SK-N-SH (cell line): Measurements from ENCODE around the gene GLMP. TPM values are rescaled to one million over a fixed set of nuclear protein-coding genes. Genes with fewer than 3 reads are reported as not detected.

Experiments used
- CTCF ChIA-PET: fragments of 300-600, 350-600 bp; formaldehyde crosslinking; extraction: SDS; loops from one replicate; lab custom pipeline; 2021; lab: Yijun Ruan, JAX
- POLR2A ChIA-PET: fragments of 350-600 bp; sonication (Branson Sonifier 250); formaldehyde crosslinking; extraction: SDS; loops from one replicate; lab custom pipeline; 2020; ENCODE audit warnings: antibody characterized with exemption, inconsistent platforms; lab: Yijun Ruan, JAX
- DNase-seq: peaks from one replicate; pipeline ENCODE4 v3.0.0; 2012
- H2AFZ ChIP-seq: fragments of 200-600 bp; sonication (generic); 2 replicates; pipeline ENCODE4 v1.8.1; 2016; ENCODE audit warnings: antibody characterized with exemption, mild to moderate bottlenecking, low read depth
- H3F3A ChIP-seq: fragments of 200-600 bp; sonication (generic); replicated peaks from 2 replicates; pipeline ENCODE3; 2016; ENCODE audit warnings: antibody characterized with exemption, mild to moderate bottlenecking; ENCODE audit not compliant: insufficient read depth
- H3K27ac ChIP-seq, 2 experiments: fragments of 200-500 bp in 1 of 2; fragments of 200-600 bp in 1 of 2; sonication (Bioruptor generic) in 1 of 2; sonication (generic), shearing (Covaris generic) in 1 of 2; 2 replicates each; pipeline versions ENCODE4 v1.5.1 to v1.6.1; 2014 to 2016; ENCODE audit warnings: low read depth in 2 of 2, inconsistent platforms in 1 of 2, low read length in 1 of 2, mild to moderate bottlenecking in 1 of 2, mixed read lengths in 1 of 2
- H3K27me3 ChIP-seq: fragments of 200-600 bp; sonication (generic), shearing (Covaris generic); 2 replicates; pipeline ENCODE4 v1.6.1; 2016; ENCODE audit warnings: mixed run types; ENCODE audit not compliant: insufficient read depth
- H3K36me3 ChIP-seq, 2 experiments: fragments of 200-500 bp in 1 of 2; fragments of 200-600 bp in 1 of 2; sonication (Bioruptor generic) in 1 of 2; sonication (generic) in 1 of 2; replicated peaks in 1 of 2; 2 replicates each; pipeline versions ENCODE3 to v1.5.1; 2014 to 2016; ENCODE audit warnings: low read length in 1 of 2, mild to moderate bottlenecking in 1 of 2; ENCODE audit not compliant: insufficient read depth in 2 of 2, control insufficient read depth in 1 of 2
- H3K4me1 ChIP-seq, 2 experiments: fragments of 200-500 bp in 1 of 2; fragments of 200-600 bp in 1 of 2; sonication (Bioruptor generic) in 1 of 2; sonication (generic), shearing (Covaris generic) in 1 of 2; 2 replicates each; pipeline versions ENCODE4 v1.5.1 to v1.6.1; 2014 to 2016; ENCODE audit warnings: low read depth in 1 of 2, low read length in 1 of 2, mixed run types in 1 of 2; ENCODE audit not compliant: insufficient read depth in 2 of 2, control insufficient read depth in 1 of 2
- H3K4me2 ChIP-seq: fragments of 200-600 bp; sonication (generic), shearing (Covaris generic); 2 replicates; pipeline ENCODE4 v1.6.1; 2017; ENCODE audit warnings: mixed run types
- H3K4me3 ChIP-seq, 2 experiments: fragments of 200-500 bp in 1 of 2; fragments of 200-600 bp in 1 of 2; sonication (Bioruptor generic) in 1 of 2; sonication (generic), shearing (Covaris generic) in 1 of 2; 2 replicates each; pipeline versions ENCODE4 v1.5.1 to v1.8.1; 2014 to 2016; ENCODE audit warnings: low read depth in 2 of 2, inconsistent platforms in 1 of 2, low read length in 1 of 2, mild to moderate bottlenecking in 1 of 2, mixed read lengths in 1 of 2, moderate library complexity in 1 of 2
- H3K79me2 ChIP-seq: fragments of 200-600 bp; sonication (generic); 2 replicates; pipeline ENCODE4 v1.8.1; 2017; ENCODE audit warnings: mild to moderate bottlenecking; ENCODE audit not compliant: insufficient read depth
- H3K9ac ChIP-seq: fragments of 200-600 bp; sonication (generic); 2 replicates; pipeline ENCODE4 v1.6.1; 2017; ENCODE audit warnings: mixed run types
- H3K9me2 ChIP-seq: fragments of 200-600 bp; sonication (generic); 2 replicates; pipeline ENCODE4 v1.6.1; 2017; ENCODE audit warnings: mixed run types
- H3K9me3 ChIP-seq: fragments of 200-600 bp; sonication (generic); 2 replicates; pipeline ENCODE4 v1.6.1; 2017; ENCODE audit warnings: mixed run types, mild to moderate bottlenecking, moderate library complexity
- H4K20me1 ChIP-seq: fragments of 200-600 bp; sonication (generic); 2 replicates; pipeline ENCODE4 v1.6.1; 2017; ENCODE audit warnings: mild to moderate bottlenecking, mixed run types; ENCODE audit not compliant: insufficient read depth
- ELF1 ChIP-seq: IDR thresholded peaks from 2 replicates; pipeline ENCODE4 v1.4.0; 2012
- GABPA ChIP-seq: IDR thresholded peaks from 2 replicates; pipeline ENCODE4 v1.4.0; 2012; ENCODE audit warnings: low read depth, mild to moderate bottlenecking
- GATA2 ChIP-seq: sonication (generic); formaldehyde crosslinking; IDR thresholded peaks from 2 replicates; pipeline ENCODE4 v1.5.0; 2020; ENCODE audit warnings: mild to moderate bottlenecking, missing genetic modification reagents
- JUND ChIP-seq: IDR thresholded peaks from 2 replicates; pipeline ENCODE4 v1.4.0; 2012
- MAX ChIP-seq: IDR thresholded peaks from 2 replicates; pipeline ENCODE4 v1.4.0; 2012; ENCODE audit warnings: low read depth
- MEF2A ChIP-seq: IDR thresholded peaks from 2 replicates; pipeline ENCODE4 v1.4.0; 2012; ENCODE audit warnings: low read depth, borderline replicate concordance
- MXI1 ChIP-seq: IDR thresholded peaks from 2 replicates; pipeline ENCODE4 v1.6.1; 2012; ENCODE audit warnings: mild to moderate bottlenecking, low read depth, low read length, improper control_type of control experiment
- NRF1 ChIP-seq: IDR thresholded peaks from 2 replicates; pipeline ENCODE4 v1.6.1; 2012; ENCODE audit warnings: low read depth, mild to moderate bottlenecking, low read length
- RAD21 ChIP-seq: IDR thresholded peaks from 2 replicates; pipeline ENCODE4 v1.6.1; 2012; ENCODE audit warnings: mild to moderate bottlenecking, low read length
- RCOR1 ChIP-seq: fragments of 150-350 bp; IDR thresholded peaks from 2 replicates; pipeline ENCODE4 v1.6.1; 2017; ENCODE audit warnings: antibody characterized with exemption, low read length
- REST ChIP-seq: IDR thresholded peaks from 2 replicates; pipeline ENCODE4 v1.6.1; 2012; ENCODE audit warnings: mild to moderate bottlenecking, low read depth, low read length, moderate library complexity
- RFX5 ChIP-seq: IDR thresholded peaks from 2 replicates; pipeline ENCODE4 v1.6.1; 2012; ENCODE audit warnings: mild to moderate bottlenecking, improper control_type of control experiment, low read length
- RXRA ChIP-seq: IDR thresholded peaks from 2 replicates; pipeline ENCODE4 v1.4.0; 2012; ENCODE audit warnings: low read depth, mild to moderate bottlenecking, borderline replicate concordance
- SMC3 ChIP-seq: IDR thresholded peaks from 2 replicates; pipeline ENCODE4 v1.6.1; 2012; ENCODE audit warnings: low read depth, low read length, improper control_type of control experiment
- TAF1 ChIP-seq: IDR thresholded peaks from 2 replicates; pipeline ENCODE4 v1.6.1; 2012; ENCODE audit warnings: low read depth, mild to moderate bottlenecking, low read length, moderate library complexity, borderline replicate concordance
- TCF12 ChIP-seq: IDR thresholded peaks from 2 replicates; pipeline ENCODE4 v1.4.0; 2012
- USF1 ChIP-seq: IDR thresholded peaks from 2 replicates; pipeline ENCODE4 v1.4.0; 2012; ENCODE audit warnings: low read depth, borderline replicate concordance
- ZBTB33 ChIP-seq: IDR thresholded peaks from 2 replicates; pipeline ENCODE4 v1.4.0; 2012; ENCODE audit warnings: low read depth, borderline replicate concordance
- WGBS: methylation state at CpG from one replicate; pipeline ENCODE4 v1.1.6; 2017; ENCODE audit warnings: low lambda C conversion rate; 5-methylcytosine and 5-hydroxymethylcytosine counted together
- polyA plus RNA-seq, 3 experiments: library from polyadenylated mRNA; depleted of rRNA; stranded (reverse); fragments of >200 nt; gene quantifications; 2 replicates each; pipeline ENCODE4 v1.2.3, GENCODE V29; 2012

Gene GLMP
- polyA plus RNA-seq, 1 of the 3 experiments (the other 2 are of a cell fraction): 41.7 TPM

GRCh38 chr1:156291226-156292061, 4.0 kb downstream of the GLMP start:
- Histone ChIP-seq H3K79me2 (peaks cover 18% of the 10 kb centered on the region), H3F3A (peaks cover 11% of the 10 kb centered on the region), H3K4me3 (peak overlapping the region; percentile 35 to 40; a peak in 3 of 4 replicates), H3K27me3 (no peaks in the 10 kb centered on the region), H3K27ac (peak overlapping the region; percentile 36 to 45; a peak in 2 of 4 replicates), H3K9ac (peak overlapping the region; percentile 44; the same call in 1 of the 2 replicates), H3K9me3 (no peaks in the 10 kb centered on the region), H2AFZ (peak overlapping the region; percentile 22; the same call in 1 of the 2 replicates), H3K36me3 (peaks cover 14 to 22% of the 10 kb centered on the region in 2 experiments), H3K4me1 (peaks cover 9 to 11% of the 10 kb centered on the region in 2 experiments; a peak in 2 of 4 replicates), H3K9me2 (no peaks in the 10 kb centered on the region), H3K4me2 (peak overlapping the region; percentile 70), H4K20me1 (no peaks in the 10 kb centered on the region)
- ChIA-PET CTCF (interaction anchor here (0.9 to 1.0 kb wide), 2 partner anchors 19 to 95 kb away, joined by 3 to 4 read pairs; no protein-coding TSS in a partner anchor), POLR2A (interaction anchor here (1.7 kb wide), 1 partner anchor 8 kb away, joined by 5 read pairs; the partner anchor contains the start of gene SMG5)
- TF ChIP-seq NRF1 (peak; percentile 64), MXI1 (0 out of 2 replicates have a peak, but pooled peaks have one; percentile 19), RFX5 (no peak), USF1 (no peak)
- WGBS: 57% methylated on average over 33 of the region's 37 CpGs
- DNase-seq: peak; percentile 86

GRCh38 chr1:156289857-156290256, 5.6 kb downstream of the GLMP start:
- no peak overlapping the region for H2AFZ ChIP-seq
- H3K36me3 ChIP-seq: peaks cover 14 to 22% of the 10 kb centered on the region in 2 experiments
- no peaks in the 10 kb centered on the region for H3K27me3 ChIP-seq
- peaks cover 11% of the 10 kb centered on the region for H3F3A ChIP-seq
- peaks cover 6% of the 10 kb centered on the region; the same call in 1 of the 2 replicates for H3K79me2 ChIP-seq
- no peak overlapping the region for H3K4me3 ChIP-seq
- CTCF ChIA-PET: interaction anchor here (1.2 kb wide), 1 partner anchor 96 kb away, joined by 3 read pairs; no protein-coding TSS in a partner anchor
- no peak overlapping the region for H3K27ac ChIP-seq
- peaks cover 4 to 7% of the 10 kb centered on the region in 2 experiments; a peak in 1 of 4 replicates for H3K4me1 ChIP-seq
- POLR2A ChIA-PET: interaction anchor here (0.7 to 1.5 kb wide), 2 partner anchors 39 to 53 kb away, joined by 3 read pairs; no protein-coding TSS in a partner anchor
- H3K9me2 ChIP-seq: no peaks in the 10 kb centered on the region
- H3K9me3 ChIP-seq: no peaks in the 10 kb centered on the region
- DNase-seq: no peak
- H3K4me2 ChIP-seq: no peak overlapping the region
- TF ChIP-seq ELF1 (no peak), MEF2A (no peak), RAD21 (no peak), GABPA (no peak), RCOR1 (no peak), TAF1 (no peak), ZBTB33 (no peak), TCF12 (no peak), REST (no peak), GATA2 (CRISPR knock-in tag) (no peak), USF1 (no peak), RXRA (no peak), MAX (no peak), JUND (no peak), MXI1 (no peak), SMC3 (no peak)
- no peaks in the 10 kb centered on the region for H4K20me1 ChIP-seq
- H3K9ac ChIP-seq: no peak overlapping the region
